ENCODE measurements around the gene IKZF3. TPM values are rescaled to one million over a fixed set of nuclear protein-coding genes. Genes with fewer than 3 reads are reported as not detected.

Gene IKZF3
- total RNA-seq, 1 experiment from 2014 or later, result 0.22 TPM

GRCh38 chr17:39846205-39846604 is 17.9 kb downstream of the IKZF3 start:
- Histone ChIP-seq H3K27me3 (ENCODE audit: insufficient read depth, low read length) (no peaks in the 10 kb centered on the region), H2BK120ac (ENCODE audit: low read depth, low read length, poor library complexity, severe bottlenecking) (no peak overlapping the region), H3K14ac (ENCODE audit: insufficient read depth, low read length) (no peak overlapping the region), H2AK5ac (ENCODE audit: insufficient read length, low read length) (no peak overlapping the region), H3K79me2 (ENCODE audit: insufficient read depth, low read length) (no peaks in the 10 kb centered on the region), H3K4me2 (ENCODE audit: insufficient read depth, insufficient read length, low read length) (no peak overlapping the region), H3K79me1 (ENCODE audit: insufficient read depth, low read depth, low read length, poor library complexity, severe bottlenecking) (no peaks in the 10 kb centered on the region), H3K9me3 (ENCODE audit: control insufficient read depth, low read depth, low read length) (no peaks in the 10 kb centered on the region), H3K23ac (ENCODE audit: insufficient read length, low read depth, low read length) (no peak overlapping the region), H3K18ac (ENCODE audit: insufficient read length, low read depth, low read length) (no peak overlapping the region), H3K4ac (ENCODE audit: low read depth, low read length) (no peak overlapping the region), H4K5ac (ENCODE audit: insufficient read length, low read depth, low read length) (no peak overlapping the region), H2BK5ac (ENCODE audit: insufficient read length, low read length) (no peak overlapping the region), H2BK20ac (ENCODE audit: low read depth, low read length, poor library complexity, severe bottlenecking) (no peak overlapping the region), H3K9ac (ENCODE audit: extremely low read depth, insufficient read length, low read length) (no peak overlapping the region), H2BK15ac (ENCODE audit: low read depth, low read length) (no peak overlapping the region), H3T11ph (ENCODE audit: low read length) (no peak overlapping the region), H4K91ac (ENCODE audit: insufficient read length, low read depth, low read length) (no peak overlapping the region), H2BK12ac (ENCODE audit: insufficient read length, low read depth, low read length) (no peak overlapping the region), H3K56ac (ENCODE audit: insufficient read length, low read depth, low read length) (no peak overlapping the region), H3K23me2 (ENCODE audit: insufficient read length, low read depth, low read length, poor library complexity, severe bottlenecking) (no peaks in the 10 kb centered on the region), H3K4me1 (ENCODE audit: insufficient read depth, low read length) (no peaks in the 10 kb centered on the region), H3K27ac (ENCODE audit: insufficient read length, low read depth, low read length) (no peak overlapping the region), H4K20me1 (ENCODE audit: control insufficient read depth, insufficient read depth, insufficient read length) (no peaks in the 10 kb centered on the region), H4K8ac (replicated peaks; ENCODE audit: insufficient read length, low read depth, low read length) (no peak overlapping the region), H2AFZ (ENCODE audit: low read length) (no peak overlapping the region)
- TF ChIP-seq CTCF (conservative IDR thresholded peaks at IDR 0.05), result no peak
- Mint-ChIP-seq H3K4me1 (no peaks in the 10 kb centered on the region), H3K27ac (no peak overlapping the region), H3K9me3 (no peaks in the 10 kb centered on the region), H3K27me3 (ENCODE audit: low read depth) (no peaks in the 10 kb centered on the region; the same call in 1 of the 2 replicates), H3K4me3 (no peak overlapping the region), H3K36me3 (ENCODE audit: insufficient read depth in 1 of 3, low read depth in 3 of 3) (no peaks in the 10 kb centered on the region)
- no peak for DNase-seq
- no CpG with 5 or more reads among the region's 4 CpGs for whole genome bisulfite sequencing (ENCODE audit: extremely low coverage, insufficient read length, low lambda C conversion rate)

Data from H9 (cell line).